CD1c-positive myeloid dendritic cell (primary cell): ENCODE results near the gene SERTM2.

Experiments used
- DNase-seq: peaks from one replicate; pipeline ENCODE4 v3.0.0-alpha.2; 2016; ENCODE audit errors: extremely low spot score

The SERTM2 gene

DNA sequence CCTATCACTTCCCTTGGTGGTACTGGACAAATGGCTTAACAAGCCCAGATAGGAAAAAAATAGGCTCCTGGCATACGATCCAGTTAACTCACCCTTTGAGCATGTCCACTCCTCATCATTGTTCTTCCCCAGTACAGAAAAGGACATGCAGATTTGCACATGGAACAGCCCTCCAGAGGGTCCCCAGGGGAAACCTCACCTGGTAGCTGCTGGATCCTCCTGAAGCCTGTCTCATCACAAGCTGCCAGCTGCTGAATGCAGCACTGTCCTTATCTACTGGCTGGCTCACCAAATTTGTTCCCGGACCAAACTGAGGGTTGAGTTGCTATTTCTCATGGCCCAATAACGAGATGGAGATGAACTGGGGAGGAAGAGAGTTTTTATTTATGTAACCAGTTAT lies 49.4 kb downstream of the SERTM2 start:
- no peak for DNase-seq

DNA sequence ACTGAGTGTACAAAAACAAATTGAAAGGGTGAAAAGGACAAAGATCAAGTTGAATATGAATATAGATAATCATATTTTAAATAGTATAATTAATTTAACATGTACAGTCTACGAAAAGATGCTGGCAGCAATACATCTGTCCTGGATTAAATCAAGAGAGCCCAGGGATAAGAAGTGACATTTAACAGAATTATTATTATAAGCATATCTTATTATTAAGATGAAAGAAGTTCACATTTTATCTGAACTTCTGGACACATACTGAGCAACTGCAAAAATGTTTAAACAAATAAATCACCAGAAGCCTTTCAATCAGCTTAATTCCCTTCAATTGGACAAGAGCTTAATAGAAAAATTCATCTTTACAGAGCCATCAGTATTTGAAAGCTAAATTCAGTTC lies 50.4 kb downstream of the SERTM2 start:
- DNase-seq, result no peak

DNA sequence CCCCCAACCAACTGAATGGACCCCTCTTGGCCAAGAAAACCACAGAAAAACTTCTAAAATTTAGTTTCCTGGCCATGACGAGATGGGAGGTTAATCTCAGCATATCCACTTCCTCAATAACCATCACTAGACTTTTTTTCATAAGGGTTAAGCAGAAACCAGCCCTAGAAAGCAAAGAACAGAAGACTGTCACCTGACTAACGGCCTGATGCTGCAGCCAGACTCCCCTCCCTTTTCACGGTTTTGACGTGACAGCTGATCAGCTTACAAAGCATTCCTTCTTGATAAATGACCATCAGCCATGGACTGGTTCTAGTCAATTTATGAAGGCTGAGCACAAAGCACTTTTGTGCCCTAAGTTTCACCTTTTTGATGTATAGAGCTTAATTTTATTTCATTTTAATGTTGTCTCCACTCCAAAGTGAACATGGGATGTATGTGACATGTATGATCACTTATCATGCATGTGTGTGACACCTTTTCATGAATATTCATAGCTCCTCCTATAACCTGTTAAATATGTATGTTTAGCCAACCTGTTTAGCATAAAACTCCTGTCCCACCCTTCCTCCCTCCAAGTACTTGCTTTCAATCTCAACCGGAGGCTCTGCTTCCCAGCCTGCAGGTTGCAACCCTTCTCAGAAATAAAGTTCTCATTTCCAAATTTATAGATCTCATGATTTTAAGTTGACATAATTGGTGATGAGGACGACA lies 56.3 kb downstream of the SERTM2 start:
- peak; percentile 1 for DNase-seq

DNA sequence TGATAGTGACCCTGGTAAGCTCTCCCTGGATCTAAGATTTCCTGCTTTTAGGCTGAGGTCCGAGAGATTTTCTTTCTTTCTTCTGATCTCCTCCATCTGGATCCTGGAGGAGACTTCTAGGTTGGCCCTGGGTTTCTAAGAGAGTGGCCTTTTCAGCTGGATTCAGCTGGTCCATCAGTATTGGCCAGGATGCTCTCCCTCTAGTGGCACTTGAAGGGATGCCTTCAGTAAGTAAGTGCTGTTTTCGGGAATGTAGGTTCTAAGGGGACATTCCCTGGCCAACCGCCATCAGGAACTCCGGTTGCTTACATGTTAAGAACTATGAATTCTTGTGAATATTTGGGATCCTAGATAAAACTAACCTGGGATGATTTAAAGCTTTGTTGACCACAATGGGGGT lies 56.9 kb downstream of the SERTM2 start:
- no peak for DNase-seq

DNA sequence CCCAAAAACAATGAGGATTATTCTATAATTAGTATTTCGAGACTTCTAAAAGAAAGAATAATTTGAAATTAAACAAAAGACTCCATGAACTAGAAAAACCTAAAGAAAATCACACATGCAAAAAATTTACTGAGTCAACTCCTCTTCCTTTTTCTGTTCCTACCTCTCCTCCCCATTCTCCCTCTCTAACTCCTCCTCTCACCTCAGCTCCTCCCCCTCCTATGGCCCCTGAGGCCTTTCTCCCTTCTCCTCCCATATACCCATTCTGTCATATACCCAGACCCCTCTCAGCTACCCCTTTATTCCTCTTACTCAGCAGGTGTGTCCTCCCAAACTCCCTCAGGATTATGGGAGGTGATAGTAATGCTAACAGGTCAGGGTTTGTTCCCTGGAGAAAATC lies 57.4 kb downstream of the SERTM2 start:
- no peak for DNase-seq
